HFFc6 (cell line): ENCODE data around the gene ZIC4. TPM values are rescaled to one million over a fixed set of nuclear protein-coding genes. Genes with fewer than 3 reads are reported as not detected.

Experiments
- DNase-seq: peaks from one replicate; pipeline ENCODE4 v3.0.0-alpha.2; 2018
- H3K27ac Mint-ChIP-seq: 2 replicates; pipeline ENCODE4 v1.8.0; 2020; ENCODE audit warnings: mild to moderate bottlenecking, mixed read lengths
- H3K27me3 Mint-ChIP-seq: 2 replicates; pipeline ENCODE4 v1.8.0; 2021; ENCODE audit warnings: mild to moderate bottlenecking, moderate library complexity, mixed read lengths; ENCODE audit not compliant: insufficient read depth
- H3K36me3 Mint-ChIP-seq: 2 replicates; pipeline ENCODE4 v1.8.0; 2021; ENCODE audit warnings: low read depth, mixed read lengths
- H3K4me1 Mint-ChIP-seq: 2 replicates; pipeline ENCODE4 v1.8.0; 2020; ENCODE audit warnings: low read depth, mixed read lengths
- H3K4me3 Mint-ChIP-seq: 2 replicates; pipeline ENCODE4 v1.8.0; 2020; ENCODE audit warnings: mild to moderate bottlenecking, moderate library complexity, mixed read lengths
- H3K9me3 Mint-ChIP-seq: 2 replicates; pipeline ENCODE4 v1.8.0; 2020; ENCODE audit warnings: mild to moderate bottlenecking, mixed read lengths
- CTCF ChIP-seq: fragments of 200-600 bp; sonication (generic); IDR thresholded peaks from 2 replicates; pipeline ENCODE4 v1.5.0; 2021; ENCODE audit warnings: antibody characterized with exemption, mild to moderate bottlenecking
- total RNA-seq, 6 experiments: library from RNA; stranded (reverse); fragmentation: NEBNext Ultra II Directional; extraction: Animal tissue kit (Norgen Biotek cat#: 25700); gene quantifications; 2 replicates in 1 of 6; 3 replicates in 5 of 6; pipeline ENCODE4 v1.2.3, GENCODE V29; 2021

The ZIC4 gene
- total RNA-seq, 6 experiments from 2014 or later = 0.28 to 0.58 (median 0.49) TPM

- peaks cover 13% of the 10 kb centered on the region for H3K4me1 Mint-ChIP-seq
- no peak overlapping the region for H3K27ac Mint-ChIP-seq
- no peak for DNase-seq
- peaks cover 6% of the 10 kb centered on the region; the same call in 1 of the 2 replicates for H3K9me3 Mint-ChIP-seq
- no peak for TF ChIP-seq CTCF
- peaks cover 42% of the 10 kb centered on the region for H3K27me3 Mint-ChIP-seq
- H3K4me3 Mint-ChIP-seq = no peak overlapping the region
- H3K36me3 Mint-ChIP-seq = peaks cover 9% of the 10 kb centered on the region; the same call in 1 of the 2 replicates
Measured at GRCh38 chr3:147398813-147399534, 7.4 kb downstream of the ZIC4 start.

- no peak overlapping the region for H3K4me3 Mint-ChIP-seq
- H3K9me3 Mint-ChIP-seq = peaks cover 8% of the 10 kb centered on the region; the same call in 1 of the 2 replicates
- H3K36me3 Mint-ChIP-seq = peaks cover 12% of the 10 kb centered on the region; the same call in 1 of the 2 replicates
- TF ChIP-seq CTCF = no peak
- H3K4me1 Mint-ChIP-seq = peaks cover 17% of the 10 kb centered on the region
- no peak overlapping the region for H3K27ac Mint-ChIP-seq
- peaks cover 43% of the 10 kb centered on the region for H3K27me3 Mint-ChIP-seq
- no peak for DNase-seq
Measured at GRCh38 chr3:147397875-147398812, 8.2 kb downstream of the ZIC4 start.

- no peak for DNase-seq
- Mint-ChIP-seq H3K4me3 (peak overlapping the region; percentile 24), H3K9me3 (peaks cover 14% of the 10 kb centered on the region; the same call in 1 of the 2 replicates), H3K36me3 (peaks cover 12% of the 10 kb centered on the region; the same call in 1 of the 2 replicates), H3K27ac (no peak overlapping the region), H3K4me1 (peaks cover 25% of the 10 kb centered on the region), H3K27me3 (peaks cover 42% of the 10 kb centered on the region)
- peak; percentile 11; the same call in 1 of the 2 replicates for TF ChIP-seq CTCF
Measured at GRCh38 chr3:147397155-147397874, 9.0 kb downstream of the ZIC4 start.

- H3K27me3 Mint-ChIP-seq = peaks cover 42% of the 10 kb centered on the region
- H3K36me3 Mint-ChIP-seq = peaks cover 12% of the 10 kb centered on the region; the same call in 1 of the 2 replicates
- H3K4me3 Mint-ChIP-seq = no peak overlapping the region
- TF ChIP-seq CTCF = no peak
- peaks cover 28% of the 10 kb centered on the region for H3K4me1 Mint-ChIP-seq
- no peak for DNase-seq
- no peak overlapping the region for H3K27ac Mint-ChIP-seq
- peaks cover 14% of the 10 kb centered on the region; the same call in 1 of the 2 replicates for H3K9me3 Mint-ChIP-seq
Measured at GRCh38 chr3:147396712-147397046, 9.7 kb downstream of the ZIC4 start.
